CD4-positive, alpha-beta T cell treated with Interferon gamma for 1 hour (primary cell): Measurements from ENCODE around the gene MEF2D.

ENCODE experiments used
- DNase-seq: peaks from one replicate; pipeline ENCODE4 v3.0.0-alpha.2; 2020

MEF2D gene

GRCh38 chr1:156485984-156486383 lies 14.6 kb downstream of the MEF2D start:
- no peak for DNase-seq

GRCh38 chr1:156484480-156485058 lies 16.0 kb downstream of the MEF2D start:
- DNase-seq = no peak

GRCh38 chr1:156483397-156483796 lies 17.2 kb downstream of the MEF2D start:
- no peak for DNase-seq

- no peak for DNase-seq
Observed at GRCh38 chr1:156482276-156482675, 18.3 kb downstream of the MEF2D start.

- no peak for DNase-seq
Observed at GRCh38 chr1:156481527-156481926, 19.0 kb downstream of the MEF2D start.

- DNase-seq = peak; percentile 80
Observed at GRCh38 chr1:156480411-156481192, 20.0 kb downstream of the MEF2D start.

- DNase-seq = no peak
Observed at GRCh38 chr1:156480016-156480370, 20.6 kb downstream of the MEF2D start.

GRCh38 chr1:156479093-156480015 lies 21.2 kb downstream of the MEF2D start:
- DNase-seq = no peak

GRCh38 chr1:156478250-156478627 lies 22.3 kb downstream of the MEF2D start:
- DNase-seq = no peak

- no peak for DNase-seq
Observed at GRCh38 chr1:156477526-156478249, 22.9 kb downstream of the MEF2D start.

GRCh38 chr1:156476501-156477298 lies 23.9 kb downstream of the MEF2D start:
- DNase-seq = no peak

- no peak for DNase-seq
Observed at GRCh38 chr1:156475568-156476500, 24.7 kb downstream of the MEF2D start.

GRCh38 chr1:156474966-156475365 lies 25.6 kb downstream of the MEF2D start:
- no peak for DNase-seq

- no peak for DNase-seq
Observed at GRCh38 chr1:156471496-156472490, 28.8 kb downstream of the MEF2D start.

- DNase-seq = no peak
Observed at GRCh38 chr1:156470473-156470872, 30.1 kb downstream of the MEF2D start.

- DNase-seq = no peak
Observed at GRCh38 chr1:156468693-156469345, 31.8 kb downstream of the MEF2D start.

GRCh38 chr1:156467906-156468305 lies 32.7 kb downstream of the MEF2D start:
- DNase-seq = no peak

- no peak for DNase-seq
Observed at GRCh38 chr1:156467385-156467784, 33.2 kb downstream of the MEF2D start.

GRCh38 chr1:156465747-156466365 lies 34.7 kb downstream of the MEF2D start:
- DNase-seq = no peak
